K562 (cell line): Measurements from ENCODE around the gene SPATA3. TPM values are rescaled to one million over a fixed set of nuclear protein-coding genes. Genes with fewer than 3 reads are reported as not detected.

Experiments
- CCAR2 ChIP-seq: fragments of 200-400 bp; formaldehyde crosslinking; IDR thresholded peaks from 2 replicates; pipeline ENCODE4 v1.6.1; 2017; ENCODE audit warnings: mild to moderate bottlenecking, low read depth, low read length
- KAT2B ChIP-seq: IDR thresholded peaks from one replicate; pipeline ENCODE4 v1.6.1; 2012; ENCODE audit warnings: low read depth, mild to moderate bottlenecking, control low read depth, inconsistent platforms, low read length, moderate library complexity
- RBM17 ChIP-seq: fragments of 200-400 bp; formaldehyde crosslinking; IDR thresholded peaks from 2 replicates; pipeline ENCODE4 v1.6.1; 2017; ENCODE audit warnings: low read depth, mild to moderate bottlenecking, low read length, borderline replicate concordance
- TEAD4 ChIP-seq, 2 experiments: sonication (generic) in 1 of 2; formaldehyde crosslinking in 1 of 2; IDR thresholded peaks; 2 replicates each; pipeline versions ENCODE4 v1.6.1 to v1.8.0; 2012 to 2022; ENCODE audit warnings: borderline replicate concordance in 1 of 2, inconsistent platforms in 1 of 2, low read length in 1 of 2, mild to moderate bottlenecking in 1 of 2, missing genetic modification reagents in 1 of 2
- ZNF253 ChIP-seq: fragments of 250-450 bp; sonication (Bioruptor Pico); conservative IDR thresholded peaks from 2 replicates; pipeline ENCODE4 v1.6.1; 2021; ENCODE audit warnings: mild to moderate bottlenecking
- ZNF445 ChIP-seq: fragments of 250-450 bp; sonication (Bioruptor Pico); IDR thresholded peaks from 2 replicates; pipeline ENCODE4 v1.4.0; 2020; ENCODE audit warnings: low read depth, mild to moderate bottlenecking, moderate library complexity
- ZSCAN32 ChIP-seq: fragments of 450-650 bp; formaldehyde crosslinking; IDR thresholded peaks from 2 replicates; pipeline ENCODE4 v1.4.0; 2020; ENCODE audit warnings: mild to moderate bottlenecking, moderate library complexity
- polyA plus RNA-seq, 8 experiments: library from polyadenylated mRNA; depleted of rRNA in 4 of 8; stranded (reverse) in 5 of 8; unstranded in 3 of 8; fragments of >200 nt; fragmentation: Nextera tagmentation in 2 of 8; fragmentation: Illumina TruSeq in 1 of 8; extraction: Ambion mirVana in 2 of 8; extraction: Trizol in 1 of 8; gene quantifications; 2 replicates each; pipeline versions ENCODE4 v1.2.1 to v1.2.3, GENCODE V29; 2011 to 2014; ENCODE audit warnings: inconsistent platforms in 1 of 8, missing spikeins in 1 of 8
- total RNA-seq, 7 experiments: library from RNA; depleted of rRNA in 6 of 7; stranded (reverse); fragments of >200 nt in 6 of 7; fragmentation: Illumina TruSeq in 2 of 7; extraction: Trizol in 2 of 7; gene quantifications; 2 replicates each; pipeline versions ENCODE4 v1.2.1 to v1.2.3, GENCODE V29; 2011 to 2021; ENCODE audit warnings: low replicate concordance in 1 of 7
- TF ChIP-seq, protein P1 (sequence below), 2 experiments: fragments of 450-650 bp; formaldehyde crosslinking in 1 of 2; IDR thresholded peaks; 2 replicates each; pipeline versions ENCODE4 v1.4.0 to v1.6.1; 2014 to 2020; ENCODE audit warnings: mild to moderate bottlenecking in 2 of 2, borderline replicate concordance in 1 of 2, low read depth in 1 of 2
- TF ChIP-seq, protein P2 (sequence below): fragments of 250-450 bp; sonication (Bioruptor Pico); IDR thresholded peaks from 2 replicates; pipeline ENCODE4 v1.5.0; 2021; ENCODE audit warnings: mild to moderate bottlenecking, borderline replicate concordance
- TF ChIP-seq, protein P3 (sequence below): sonication (generic); formaldehyde crosslinking; IDR thresholded peaks from 2 replicates; pipeline ENCODE4 v1.5.0; 2020; ENCODE audit warnings: missing genetic modification reagents
- TF ChIP-seq, protein P4 (sequence below): fragments of 450-650 bp; formaldehyde crosslinking; IDR thresholded peaks from 2 replicates; pipeline ENCODE4 v1.4.0; 2020; ENCODE audit warnings: mild to moderate bottlenecking, mixed read lengths

Gene SPATA3
- total and polyA plus RNA-seq, 9 of the 15 experiments (the other 6 are each of a cell fraction or from before 2014, with no cell fraction given): not detected

DNA sequence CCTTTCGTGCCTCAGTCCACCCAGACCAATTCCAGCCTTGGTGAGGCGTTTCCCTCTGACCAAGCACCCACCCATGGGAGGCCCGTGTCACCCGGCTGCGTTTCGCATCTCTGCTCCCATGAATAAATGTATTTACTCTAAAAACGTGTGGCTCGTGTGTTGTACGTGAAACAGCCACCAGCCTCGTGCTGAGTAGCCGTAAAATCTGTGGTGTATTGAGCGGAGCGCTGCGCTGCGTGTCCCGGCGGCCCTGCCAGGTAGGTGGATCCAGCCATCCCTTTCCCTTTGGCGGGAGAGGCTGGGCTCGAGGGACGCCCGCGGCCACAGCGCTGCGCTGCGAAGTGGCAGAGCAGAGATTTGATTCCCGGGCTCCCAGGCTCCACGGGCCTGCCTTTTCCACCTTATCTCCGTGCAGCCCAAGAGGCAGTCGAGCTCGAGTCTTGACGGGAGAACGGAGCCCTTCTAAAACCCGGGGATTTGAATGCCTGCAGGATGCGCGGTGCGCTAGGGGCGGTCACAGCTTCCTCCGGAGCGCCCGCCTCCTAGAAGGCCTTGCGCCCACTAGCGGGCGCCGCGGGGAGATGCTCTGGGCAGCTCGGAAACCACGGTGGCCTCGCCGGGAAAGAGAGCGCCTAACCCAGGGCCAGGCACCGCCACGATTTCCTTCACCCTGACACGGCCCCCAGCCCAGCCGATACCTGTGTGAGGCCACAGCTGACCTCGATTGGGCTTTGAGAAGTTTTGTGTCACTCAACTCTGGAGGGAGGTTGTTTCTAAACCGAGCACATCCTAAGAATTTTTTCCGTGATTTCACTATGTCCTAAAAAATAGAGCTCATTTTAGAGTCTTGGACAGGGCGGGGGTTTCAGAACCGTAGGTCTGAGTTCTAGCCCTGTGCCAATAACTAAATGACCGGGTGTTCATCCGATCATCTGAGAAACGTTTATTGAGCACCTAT is 56.9 kb downstream of the SPATA3 start (continued):
- TF ChIP-seq, protein P1, sequence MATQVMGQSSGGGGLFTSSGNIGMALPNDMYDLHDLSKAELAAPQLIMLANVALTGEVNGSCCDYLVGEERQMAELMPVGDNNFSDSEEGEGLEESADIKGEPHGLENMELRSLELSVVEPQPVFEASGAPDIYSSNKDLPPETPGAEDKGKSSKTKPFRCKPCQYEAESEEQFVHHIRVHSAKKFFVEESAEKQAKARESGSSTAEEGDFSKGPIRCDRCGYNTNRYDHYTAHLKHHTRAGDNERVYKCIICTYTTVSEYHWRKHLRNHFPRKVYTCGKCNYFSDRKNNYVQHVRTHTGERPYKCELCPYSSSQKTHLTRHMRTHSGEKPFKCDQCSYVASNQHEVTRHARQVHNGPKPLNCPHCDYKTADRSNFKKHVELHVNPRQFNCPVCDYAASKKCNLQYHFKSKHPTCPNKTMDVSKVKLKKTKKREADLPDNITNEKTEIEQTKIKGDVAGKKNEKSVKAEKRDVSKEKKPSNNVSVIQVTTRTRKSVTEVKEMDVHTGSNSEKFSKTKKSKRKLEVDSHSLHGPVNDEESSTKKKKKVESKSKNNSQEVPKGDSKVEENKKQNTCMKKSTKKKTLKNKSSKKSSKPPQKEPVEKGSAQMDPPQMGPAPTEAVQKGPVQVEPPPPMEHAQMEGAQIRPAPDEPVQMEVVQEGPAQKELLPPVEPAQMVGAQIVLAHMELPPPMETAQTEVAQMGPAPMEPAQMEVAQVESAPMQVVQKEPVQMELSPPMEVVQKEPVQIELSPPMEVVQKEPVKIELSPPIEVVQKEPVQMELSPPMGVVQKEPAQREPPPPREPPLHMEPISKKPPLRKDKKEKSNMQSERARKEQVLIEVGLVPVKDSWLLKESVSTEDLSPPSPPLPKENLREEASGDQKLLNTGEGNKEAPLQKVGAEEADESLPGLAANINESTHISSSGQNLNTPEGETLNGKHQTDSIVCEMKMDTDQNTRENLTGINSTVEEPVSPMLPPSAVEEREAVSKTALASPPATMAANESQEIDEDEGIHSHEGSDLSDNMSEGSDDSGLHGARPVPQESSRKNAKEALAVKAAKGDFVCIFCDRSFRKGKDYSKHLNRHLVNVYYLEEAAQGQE (IDR thresholded peaks at IDR 0.05; ENCODE audit: borderline replicate concordance): 0 out of 2 replicates have a peak, but pooled peaks have one; percentile 6
- TF ChIP-seq, protein P1 (CRISPR knock-in tag; IDR thresholded peaks at IDR 0.05; ENCODE audit: low read depth): no peak
- TF ChIP-seq, protein P2, sequence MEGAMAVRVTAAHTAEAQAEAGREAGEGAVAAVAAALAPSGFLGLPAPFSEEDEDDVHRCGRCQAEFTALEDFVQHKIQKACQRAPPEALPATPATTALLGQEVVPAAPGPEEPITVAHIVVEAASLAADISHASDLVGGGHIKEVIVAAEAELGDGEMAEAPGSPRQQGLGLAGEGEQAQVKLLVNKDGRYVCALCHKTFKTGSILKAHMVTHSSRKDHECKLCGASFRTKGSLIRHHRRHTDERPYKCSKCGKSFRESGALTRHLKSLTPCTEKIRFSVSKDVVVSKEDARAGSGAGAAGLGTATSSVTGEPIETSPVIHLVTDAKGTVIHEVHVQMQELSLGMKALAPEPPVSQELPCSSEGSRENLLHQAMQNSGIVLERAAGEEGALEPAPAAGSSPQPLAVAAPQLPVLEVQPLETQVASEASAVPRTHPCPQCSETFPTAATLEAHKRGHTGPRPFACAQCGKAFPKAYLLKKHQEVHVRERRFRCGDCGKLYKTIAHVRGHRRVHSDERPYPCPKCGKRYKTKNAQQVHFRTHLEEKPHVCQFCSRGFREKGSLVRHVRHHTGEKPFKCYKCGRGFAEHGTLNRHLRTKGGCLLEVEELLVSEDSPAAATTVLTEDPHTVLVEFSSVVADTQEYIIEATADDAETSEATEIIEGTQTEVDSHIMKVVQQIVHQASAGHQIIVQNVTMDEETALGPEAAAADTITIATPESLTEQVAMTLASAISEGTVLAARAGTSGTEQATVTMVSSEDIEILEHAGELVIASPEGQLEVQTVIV (CRISPR knock-in tag): no peak
- TF ChIP-seq, protein P3, sequence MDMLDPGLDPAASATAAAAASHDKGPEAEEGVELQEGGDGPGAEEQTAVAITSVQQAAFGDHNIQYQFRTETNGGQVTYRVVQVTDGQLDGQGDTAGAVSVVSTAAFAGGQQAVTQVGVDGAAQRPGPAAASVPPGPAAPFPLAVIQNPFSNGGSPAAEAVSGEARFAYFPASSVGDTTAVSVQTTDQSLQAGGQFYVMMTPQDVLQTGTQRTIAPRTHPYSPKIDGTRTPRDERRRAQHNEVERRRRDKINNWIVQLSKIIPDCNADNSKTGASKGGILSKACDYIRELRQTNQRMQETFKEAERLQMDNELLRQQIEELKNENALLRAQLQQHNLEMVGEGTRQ: no peak
- TF ChIP-seq RBM17 (no peak), TEAD4 (IDR thresholded peaks at IDR 0.05; ENCODE audit: low read length) (no peak), TEAD4 (CRISPR knock-in tag; IDR thresholded peaks at IDR 0.05; ENCODE audit: borderline replicate concordance) (no peak), ZNF445 (CRISPR knock-in tag) (no peak), KAT2B (no peak), CCAR2 (no peak), ZNF253 (no peak), ZSCAN32 (CRISPR knock-in tag) (no peak)
- TF ChIP-seq, protein P4, sequence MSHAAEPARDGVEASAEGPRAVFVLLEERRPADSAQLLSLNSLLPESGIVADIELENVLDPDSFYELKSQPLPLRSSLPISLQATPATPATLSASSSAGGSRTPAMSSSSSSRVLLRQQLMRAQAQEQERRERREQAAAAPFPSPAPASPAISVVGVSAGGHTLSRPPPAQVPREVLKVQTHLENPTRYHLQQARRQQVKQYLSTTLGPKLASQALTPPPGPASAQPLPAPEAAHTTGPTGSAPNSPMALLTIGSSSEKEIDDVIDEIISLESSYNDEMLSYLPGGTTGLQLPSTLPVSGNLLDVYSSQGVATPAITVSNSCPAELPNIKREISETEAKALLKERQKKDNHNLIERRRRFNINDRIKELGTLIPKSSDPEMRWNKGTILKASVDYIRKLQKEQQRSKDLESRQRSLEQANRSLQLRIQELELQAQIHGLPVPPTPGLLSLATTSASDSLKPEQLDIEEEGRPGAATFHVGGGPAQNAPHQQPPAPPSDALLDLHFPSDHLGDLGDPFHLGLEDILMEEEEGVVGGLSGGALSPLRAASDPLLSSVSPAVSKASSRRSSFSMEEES (CRISPR knock-in tag): no peak
